Endodermal cell (in vitro differentiated cells): ENCODE data around the gene SIN3B. TPM values are rescaled to one million over a fixed set of nuclear protein-coding genes. Genes with fewer than 3 reads are reported as not detected.

Experiments
- DNase-seq: peaks from one replicate; pipeline ENCODE4 v3.0.0-alpha.2; 2017
- H3K27ac ChIP-seq: 2 replicates; pipeline ENCODE4 v1.5.1; 2013; ENCODE audit warnings: mild to moderate bottlenecking, low read depth, low read length, moderate library complexity
- H3K27me3 ChIP-seq: 2 replicates; pipeline ENCODE4 v1.6.1; 2013; ENCODE audit warnings: mild to moderate bottlenecking, low read length, moderate library complexity; ENCODE audit not compliant: insufficient read depth, control insufficient read depth, poor library complexity, severe bottlenecking
- H3K36me3 ChIP-seq: 2 replicates; pipeline ENCODE4 v1.7.0; 2013; ENCODE audit warnings: mild to moderate bottlenecking, low read length, moderate library complexity; ENCODE audit not compliant: control insufficient read depth, insufficient read depth
- H3K4me1 ChIP-seq: one replicate; pipeline ENCODE4 v1.7.0; 2013; ENCODE audit warnings: low read length; ENCODE audit not compliant: control insufficient read depth, insufficient read depth
- H3K4me3 ChIP-seq: 2 replicates; pipeline ENCODE4 v1.5.1; 2013; ENCODE audit warnings: mild to moderate bottlenecking, low read length, moderate library complexity
- H3K9ac ChIP-seq: 2 replicates; pipeline ENCODE4 v1.6.1; 2013; ENCODE audit warnings: mild to moderate bottlenecking, low read length, moderate library complexity; ENCODE audit not compliant: poor library complexity, severe bottlenecking; ENCODE audit errors: extremely low read depth
- H3K9me3 ChIP-seq: 2 replicates; pipeline ENCODE4 v1.6.1; 2013; ENCODE audit warnings: mild to moderate bottlenecking, low read length, moderate library complexity; ENCODE audit not compliant: control insufficient read depth
- H3K27ac Mint-ChIP-seq: 2 replicates; pipeline ENCODE4 v1.8.0; 2020; ENCODE audit warnings: mixed read lengths
- H3K27me3 Mint-ChIP-seq: 2 replicates; pipeline ENCODE4 v1.8.0; 2021; ENCODE audit warnings: mild to moderate bottlenecking, mixed read lengths; ENCODE audit not compliant: insufficient read depth
- H3K36me3 Mint-ChIP-seq: 2 replicates; pipeline ENCODE4 v1.8.0; 2020; ENCODE audit warnings: low read depth, mixed read lengths
- H3K4me1 Mint-ChIP-seq: 2 replicates; pipeline ENCODE4 v1.8.0; 2020; ENCODE audit warnings: mixed read lengths
- H3K4me3 Mint-ChIP-seq: 2 replicates; pipeline ENCODE4 v1.8.0; 2020; ENCODE audit warnings: mild to moderate bottlenecking, moderate library complexity, mixed read lengths
- H3K9me3 Mint-ChIP-seq: 2 replicates; pipeline ENCODE4 v1.8.0; 2020; ENCODE audit warnings: mild to moderate bottlenecking, mixed read lengths
- CTCF ChIP-seq: fragments of 200-600 bp; sonication (generic); conservative IDR thresholded peaks from 2 replicates; pipeline ENCODE4 v1.5.0; 2021; ENCODE audit warnings: antibody characterized with exemption, mild to moderate bottlenecking
- WGBS, 2 experiments: methylation state at CpG; one replicate each; pipeline versions ENCODE4 v1.1.5 to v1.1.7; 2013; ENCODE audit warnings: missing lambda C conversion rate in 2 of 2, mixed read lengths in 1 of 2; ENCODE audit not compliant: insufficient coverage in 1 of 2, insufficient read length in 1 of 2; 5-methylcytosine and 5-hydroxymethylcytosine counted together
- total RNA-seq, 2 donors: library from RNA; stranded (reverse); fragmentation: NEBNext Ultra II Directional in 1 of 2; extraction: Animal tissue kit (Norgen Biotek cat#: 25700) in 1 of 2; gene quantifications; 2 replicates in 1 of 2; 3 replicates in 1 of 2; pipeline ENCODE4 v1.2.1, GENCODE V29; 2021

The SIN3B gene
- total RNA-seq, 2 donors from 2014 or later: 68.0 to 78.4 TPM

DNA sequence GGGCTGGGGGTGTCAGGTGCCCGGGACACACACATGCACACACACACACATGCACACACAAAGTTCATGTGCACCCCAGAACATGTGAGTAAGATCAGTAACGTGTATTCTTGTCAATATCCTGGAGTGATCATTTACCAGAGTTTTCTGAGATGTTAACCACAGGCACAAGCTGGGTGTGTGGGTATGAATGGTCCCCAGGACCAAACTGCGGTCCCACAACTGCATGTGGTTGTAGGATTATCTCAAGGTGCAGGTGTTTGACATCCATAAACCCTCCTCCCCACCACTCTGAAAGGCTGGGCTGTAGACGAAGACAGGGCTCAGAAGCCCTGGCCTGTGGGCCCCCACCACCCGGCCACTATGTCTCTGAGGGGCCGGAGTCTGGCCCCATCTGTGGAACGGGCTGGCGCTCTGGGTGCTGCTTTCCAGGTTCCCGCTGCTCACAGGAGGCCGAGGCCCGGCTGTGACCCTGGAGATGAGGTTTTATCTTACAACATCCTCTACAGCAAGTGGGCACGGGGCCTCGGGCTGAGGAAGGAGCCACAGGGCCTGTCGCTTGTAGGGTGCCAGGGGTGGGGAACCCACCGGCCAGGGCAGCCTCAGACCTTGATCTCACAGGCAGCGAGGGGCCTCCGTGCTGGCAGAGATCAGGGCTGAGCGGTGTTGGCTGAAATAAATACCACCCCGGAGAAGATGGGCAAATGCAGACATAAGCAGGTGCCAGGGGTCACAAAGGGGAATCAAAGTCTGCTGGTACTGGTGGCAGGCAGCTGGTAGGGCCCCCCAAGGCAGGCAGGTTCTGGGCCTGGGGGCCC lies 63.9 kb downstream of the SIN3B start:
- no peaks in the 10 kb centered on the region for H3K36me3 Mint-ChIP-seq
- no peaks in the 10 kb centered on the region for H3K9me3 Mint-ChIP-seq
- TF ChIP-seq CTCF: no peak
- 92 to 95% methylated on average over 10 to 18 of the region's 19 CpGs for WGBS, 2 experiments
- H3K4me3 ChIP-seq: no peak overlapping the region
- no peak overlapping the region for H3K27ac ChIP-seq
- no peaks in the 10 kb centered on the region for H3K4me1 ChIP-seq
- no peaks in the 10 kb centered on the region for H3K36me3 ChIP-seq
- H3K4me1 Mint-ChIP-seq: no peaks in the 10 kb centered on the region
- H3K27me3 ChIP-seq: peaks cover 21% of the 10 kb centered on the region
- peaks cover 9% of the 10 kb centered on the region for H3K27me3 Mint-ChIP-seq
- H3K27ac Mint-ChIP-seq: no peak overlapping the region
- no peak overlapping the region for H3K9ac ChIP-seq
- no peaks in the 10 kb centered on the region for H3K9me3 ChIP-seq
- H3K4me3 Mint-ChIP-seq: no peak overlapping the region
- no peak for DNase-seq

- no peak for DNase-seq
- H3K27me3 Mint-ChIP-seq: peaks cover 15% of the 10 kb centered on the region
- no peak overlapping the region for H3K27ac ChIP-seq
- H3K4me1 ChIP-seq: no peaks in the 10 kb centered on the region
- H3K9ac ChIP-seq: no peak overlapping the region
- no peaks in the 10 kb centered on the region for H3K9me3 ChIP-seq
- no peak for TF ChIP-seq CTCF
- no peaks in the 10 kb centered on the region for H3K9me3 Mint-ChIP-seq
- H3K27me3 ChIP-seq: peaks cover 26% of the 10 kb centered on the region
- no peak overlapping the region for H3K4me3 ChIP-seq
- H3K4me1 Mint-ChIP-seq: no peaks in the 10 kb centered on the region
- H3K27ac Mint-ChIP-seq: no peak overlapping the region
- H3K36me3 Mint-ChIP-seq: no peaks in the 10 kb centered on the region
- 89% methylated on average over 10 to 14 of the region's 14 CpGs for WGBS, 2 experiments
- no peaks in the 10 kb centered on the region for H3K36me3 ChIP-seq
- no peak overlapping the region for H3K4me3 Mint-ChIP-seq
Measured at GRCh38 chr19:16893686-16893989, 64.4 kb downstream of the SIN3B start.

DNA sequence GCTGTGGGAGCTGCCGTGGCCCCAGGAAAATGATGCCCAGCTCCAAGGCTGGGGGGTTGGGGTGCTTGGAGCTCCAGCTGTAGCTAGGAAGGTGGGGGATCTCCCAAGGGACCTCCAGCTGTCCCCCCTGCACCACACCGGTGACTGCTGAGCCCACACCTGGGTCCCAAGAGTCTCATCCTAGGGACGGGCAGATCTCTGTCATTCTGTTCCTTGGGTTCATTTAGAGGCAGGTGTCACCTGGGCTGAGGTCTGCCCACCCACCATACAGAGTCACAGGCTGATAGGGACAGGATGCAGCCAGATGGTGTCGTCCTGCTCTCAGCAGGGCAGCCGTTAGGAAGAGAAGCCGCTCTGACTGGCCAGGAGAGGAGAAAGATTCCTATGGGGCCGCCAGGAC lies 64.9 kb downstream of the SIN3B start:
- no peak for DNase-seq
- 73 to 78% methylated on average over 5 to 7 of the region's 7 CpGs for WGBS, 2 experiments

More for the DNA sequence above, 64.9 kb downstream of the SIN3B start:
- Histone ChIP-seq H3K9ac (no peak overlapping the region), H3K36me3 (no peaks in the 10 kb centered on the region), H3K4me3 (no peak overlapping the region), H3K4me1 (no peaks in the 10 kb centered on the region), H3K9me3 (no peaks in the 10 kb centered on the region), H3K27ac (no peak overlapping the region), H3K27me3 (peaks cover 31% of the 10 kb centered on the region)
- no peaks in the 10 kb centered on the region for H3K36me3 Mint-ChIP-seq
- H3K9me3 Mint-ChIP-seq: no peaks in the 10 kb centered on the region
- H3K4me1 Mint-ChIP-seq: no peaks in the 10 kb centered on the region
- no peak overlapping the region for H3K4me3 Mint-ChIP-seq
- no peak overlapping the region for H3K27ac Mint-ChIP-seq
- peaks cover 19% of the 10 kb centered on the region for H3K27me3 Mint-ChIP-seq
- no peak for TF ChIP-seq CTCF
